ENCODE results near the gene SKAP2.
A peak's percentile ranks its signal among the peaks of the same experiment; 100 is the strongest.

SKAP2 gene

GRCh38 chr7:26696161-26696560 lies 168.2 kb downstream of the SKAP2 start:
- no peak for DNase-seq (ENCODE audit: low read depth in 3 of 3)

- no peak for DNase-seq (ENCODE audit: low read depth in 3 of 3)
These were observed 169.7 kb downstream of the SKAP2 start for GRCh38 chr7:26694713-26695112.

- DNase-seq (ENCODE audit: low read depth in 3 of 3): no peak
These were observed 170.2 kb downstream of the SKAP2 start for GRCh38 chr7:26694141-26694540.

GRCh38 chr7:26691886-26692285 lies 172.5 kb downstream of the SKAP2 start:
- no peak for DNase-seq (ENCODE audit: low read depth in 3 of 3)

GRCh38 chr7:26691406-26691805 lies 173.0 kb downstream of the SKAP2 start:
- no peak for DNase-seq (ENCODE audit: low read depth in 3 of 3)

- DNase-seq (ENCODE audit: low read depth in 3 of 3): no peak
These were observed 174.1 kb downstream of the SKAP2 start for GRCh38 chr7:26690135-26690805.

GRCh38 chr7:26688936-26689506 lies 175.4 kb downstream of the SKAP2 start:
- DNase-seq (ENCODE audit: low read depth in 3 of 3): no peak

- DNase-seq (ENCODE audit: low read depth in 3 of 3): no peak
These were observed 176.0 kb downstream of the SKAP2 start for GRCh38 chr7:26688388-26688787.

- no peak for DNase-seq (ENCODE audit: low read depth in 3 of 3)
These were observed 177.4 kb downstream of the SKAP2 start for GRCh38 chr7:26687032-26687431.

GRCh38 chr7:26686448-26686981 lies 177.9 kb downstream of the SKAP2 start:
- no peak for DNase-seq (ENCODE audit: low read depth in 3 of 3)

GRCh38 chr7:26685606-26686005 lies 178.8 kb downstream of the SKAP2 start:
- DNase-seq (ENCODE audit: low read depth in 3 of 3): no peak

- DNase-seq (ENCODE audit: low read depth in 3 of 3): no peak
These were observed 179.9 kb downstream of the SKAP2 start for GRCh38 chr7:26684447-26684846.

GRCh38 chr7:26683277-26683676 lies 181.1 kb downstream of the SKAP2 start:
- DNase-seq (ENCODE audit: low read depth in 3 of 3): no peak

GRCh38 chr7:26681819-26682418 lies 182.5 kb downstream of the SKAP2 start:
- no peak for DNase-seq (ENCODE audit: low read depth in 3 of 3)

GRCh38 chr7:26680587-26680986 lies 183.8 kb downstream of the SKAP2 start:
- no peak for DNase-seq (ENCODE audit: low read depth in 3 of 3)

- DNase-seq (ENCODE audit: low read depth in 3 of 3): no peak
These were observed 189.1 kb downstream of the SKAP2 start for GRCh38 chr7:26675143-26675887.

- DNase-seq (ENCODE audit: low read depth in 3 of 3): no peak
These were observed 190.5 kb downstream of the SKAP2 start for GRCh38 chr7:26673858-26674257.

- DNase-seq (ENCODE audit: low read depth in 3 of 3): no peak
These were observed 191.1 kb downstream of the SKAP2 start for GRCh38 chr7:26673271-26673670.

- no peak for DNase-seq (ENCODE audit: low read depth in 3 of 3)
These were observed 193.5 kb downstream of the SKAP2 start for GRCh38 chr7:26670841-26671240.

- DNase-seq (ENCODE audit: low read depth in 3 of 3): no peak
These were observed 194.1 kb downstream of the SKAP2 start for GRCh38 chr7:26670290-26670689.

GRCh38 chr7:26668821-26669220 lies 195.6 kb downstream of the SKAP2 start:
- DNase-seq (ENCODE audit: low read depth in 3 of 3): no peak

GRCh38 chr7:26667514-26668133 lies 196.8 kb downstream of the SKAP2 start:
- DNase-seq (ENCODE audit: low read depth in 3 of 3): peak in 1 of 3 experiments; percentile 40
